ENCODE measurements around the gene MINK1. TPM values are rescaled to one million over a fixed set of nuclear protein-coding genes. Genes with fewer than 3 reads are reported as not detected.
A peak's percentile ranks its signal among the peaks of the same experiment; 100 is the strongest.

Gene MINK1
- total and polyA plus RNA-seq, 2 of the 13 experiments (the other 11 are each of a cell fraction or from before 2014, with no cell fraction given), result 17.2 to 63.9 TPM

DNA sequence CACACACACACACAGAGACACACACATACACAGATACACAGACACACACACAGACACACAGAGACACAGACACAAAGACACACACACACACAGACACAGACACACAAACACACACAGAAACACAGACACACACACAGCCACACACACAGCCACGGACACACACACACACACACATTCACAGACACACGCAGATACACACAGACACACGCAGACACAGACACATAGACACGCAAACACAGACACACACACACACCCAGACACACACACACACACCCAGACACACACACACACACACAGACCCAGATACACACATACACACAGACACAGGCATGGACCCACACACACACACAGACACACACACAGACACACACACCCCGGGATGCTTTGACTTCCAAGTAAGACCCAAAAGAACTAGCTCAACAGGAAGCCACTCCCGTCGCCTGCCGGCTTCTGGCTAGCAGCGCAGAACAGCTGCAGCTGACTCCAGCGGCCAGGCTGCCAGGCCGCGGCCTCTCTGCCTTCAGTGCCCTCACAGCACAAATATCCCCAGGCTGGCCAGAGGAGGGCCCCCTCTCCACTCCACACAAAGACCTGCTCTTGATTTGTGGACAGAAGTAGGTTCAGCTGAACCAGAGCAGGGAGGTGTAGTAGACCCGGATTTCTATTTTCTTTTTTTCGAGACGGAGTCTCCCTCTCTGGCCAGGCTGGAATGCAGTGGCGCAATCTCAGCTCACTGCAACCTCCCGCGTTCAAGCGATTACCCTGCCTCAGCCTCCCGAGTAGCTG, 75.8 kb downstream of the MINK1 start (continued):
- TF ChIP-seq SCMH1 (CRISPR knock-in tag; IDR thresholded peaks at IDR 0.05; ENCODE audit: borderline replicate concordance) (no peak), PAWR (CRISPR knock-in tag; IDR thresholded peaks at IDR 0.05; ENCODE audit: borderline replicate concordance) (no peak), ARID4A (CRISPR knock-in tag; IDR thresholded peaks at IDR 0.05; ENCODE audit: borderline replicate concordance) (peak; percentile 66), ZBTB21 (CRISPR knock-in tag; IDR thresholded peaks at IDR 0.05) (no peak), ARID5B (CRISPR knock-in tag; IDR thresholded peaks at IDR 0.05) (peak; percentile 38), ZMAT5 (CRISPR knock-in tag; IDR thresholded peaks at IDR 0.05; ENCODE audit: borderline replicate concordance, low read depth) (no peak), FOSL2 (CRISPR knock-in tag; IDR thresholded peaks at IDR 0.05) (0 out of 2 replicates have a peak, but pooled peaks have one; percentile 24), SRSF9 (IDR thresholded peaks at IDR 0.05; ENCODE audit: borderline replicate concordance, insufficient read depth, low read depth, low read length, poor library complexity, severe bottlenecking) (no peak), CBX5 (CRISPR knock-in tag; IDR thresholded peaks at IDR 0.05; ENCODE audit: borderline replicate concordance) (no peak), PREB (CRISPR knock-in tag; IDR thresholded peaks at IDR 0.05) (no peak), ZNF724P (CRISPR knock-in tag; IDR thresholded peaks at IDR 0.05; ENCODE audit: borderline replicate concordance) (no peak), ZNF264 (CRISPR knock-in tag; IDR thresholded peaks at IDR 0.05) (peak; percentile 26; the same call in 1 of the 2 replicates), EEA1 (CRISPR knock-in tag; IDR thresholded peaks at IDR 0.05; ENCODE audit: borderline replicate concordance) (0 out of 2 replicates have a peak, but pooled peaks have one; percentile 34), CCDC6 (CRISPR knock-in tag; IDR thresholded peaks at IDR 0.05) (0 out of 2 replicates have a peak, but pooled peaks have one; percentile 39), RARG (CRISPR knock-in tag; IDR thresholded peaks at IDR 0.05; ENCODE audit: low read depth) (no peak), RBAK (CRISPR knock-in tag; IDR thresholded peaks at IDR 0.05) (no peak)
- TF ChIP-seq, protein P1, sequence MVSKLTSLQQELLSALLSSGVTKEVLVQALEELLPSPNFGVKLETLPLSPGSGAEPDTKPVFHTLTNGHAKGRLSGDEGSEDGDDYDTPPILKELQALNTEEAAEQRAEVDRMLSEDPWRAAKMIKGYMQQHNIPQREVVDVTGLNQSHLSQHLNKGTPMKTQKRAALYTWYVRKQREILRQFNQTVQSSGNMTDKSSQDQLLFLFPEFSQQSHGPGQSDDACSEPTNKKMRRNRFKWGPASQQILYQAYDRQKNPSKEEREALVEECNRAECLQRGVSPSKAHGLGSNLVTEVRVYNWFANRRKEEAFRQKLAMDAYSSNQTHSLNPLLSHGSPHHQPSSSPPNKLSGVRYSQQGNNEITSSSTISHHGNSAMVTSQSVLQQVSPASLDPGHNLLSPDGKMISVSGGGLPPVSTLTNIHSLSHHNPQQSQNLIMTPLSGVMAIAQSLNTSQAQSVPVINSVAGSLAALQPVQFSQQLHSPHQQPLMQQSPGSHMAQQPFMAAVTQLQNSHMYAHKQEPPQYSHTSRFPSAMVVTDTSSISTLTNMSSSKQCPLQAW (CRISPR knock-in tag; IDR thresholded peaks at IDR 0.05), result no peak; the same call in 1 of the 2 replicates
